ENCODE data around the gene NELL1.

Gene NELL1

GRCh38 chr11:21105196-21105917, 436.0 kb downstream of the NELL1 start:
- DNase-seq (ENCODE audit: low read depth): no peak
- no peak overlapping the region for H3K4me3 ChIP-seq (ENCODE audit: low read depth, low read length)
- no peak for TF ChIP-seq CTCF (IDR thresholded peaks at IDR 0.05; ENCODE audit: low read depth, low read length, missing control alignments)
- in situ Hi-C loops (cut with HindIII; ENCODE audit: low sequenced_read_pairs): loop anchor here (5.0 kb wide), 1 partner anchor 107 kb away; no protein-coding TSS in a partner anchor

- H3K4me3 ChIP-seq (ENCODE audit: low read depth, low read length): no peak overlapping the region
- in situ Hi-C loops (cut with HindIII; ENCODE audit: low sequenced_read_pairs): loop anchor here (5.0 kb wide), 1 partner anchor 103 kb away; no protein-coding TSS in a partner anchor
- DNase-seq (ENCODE audit: low read depth): no peak
- TF ChIP-seq CTCF (IDR thresholded peaks at IDR 0.05; ENCODE audit: low read depth, low read length, missing control alignments): no peak
These were observed 440.0 kb downstream of the NELL1 start for GRCh38 chr11:21109341-21109740.

- TF ChIP-seq CTCF (IDR thresholded peaks at IDR 0.05; ENCODE audit: low read depth, low read length, missing control alignments): no peak
- no peak overlapping the region for H3K4me3 ChIP-seq (ENCODE audit: low read depth, low read length)
- in situ Hi-C loops (cut with HindIII; ENCODE audit: low sequenced_read_pairs): no loop called here
- no peak for DNase-seq (ENCODE audit: low read depth)
These were observed 441.0 kb downstream of the NELL1 start for GRCh38 chr11:21110415-21110814.

- no peak for DNase-seq (ENCODE audit: low read depth)
- no peak overlapping the region for H3K4me3 ChIP-seq (ENCODE audit: low read depth, low read length)
- no peak for TF ChIP-seq CTCF (IDR thresholded peaks at IDR 0.05; ENCODE audit: low read depth, low read length, missing control alignments)
- in situ Hi-C loops (cut with HindIII; ENCODE audit: low sequenced_read_pairs): no loop called here
These were observed 444.5 kb downstream of the NELL1 start for GRCh38 chr11:21113876-21114275.

GRCh38 chr11:21116009-21116408, 446.6 kb downstream of the NELL1 start:
- TF ChIP-seq CTCF (IDR thresholded peaks at IDR 0.05; ENCODE audit: low read depth, low read length, missing control alignments): no peak
- DNase-seq (ENCODE audit: low read depth): no peak
- H3K4me3 ChIP-seq (ENCODE audit: low read depth, low read length): no peak overlapping the region
- in situ Hi-C loops (cut with HindIII; ENCODE audit: low sequenced_read_pairs): no loop called here

- no peak for TF ChIP-seq CTCF (IDR thresholded peaks at IDR 0.05; ENCODE audit: low read depth, low read length, missing control alignments)
- in situ Hi-C loops (cut with HindIII; ENCODE audit: low sequenced_read_pairs): no loop called here
- no peak overlapping the region for H3K4me3 ChIP-seq (ENCODE audit: low read depth, low read length)
- DNase-seq (ENCODE audit: low read depth): no peak
These were observed 450.0 kb downstream of the NELL1 start for GRCh38 chr11:21119411-21119810.
